Prostate gland (tissue), 2 donors: ENCODE measurements around the gene CACFD1. TPM values are rescaled to one million over a fixed set of nuclear protein-coding genes. Genes with fewer than 3 reads are reported as not detected.

Experiments used
- DNase-seq: peaks from one replicate; pipeline ENCODE4 v3.0.0-alpha.2; 2019; ENCODE audit warnings: low spot score
- H3K27ac ChIP-seq, 2 donors: fragments of 200-600 bp; sonication (generic); 2 replicates each; pipeline ENCODE4 v1.5.1; 2017 to 2019
- H3K27me3 ChIP-seq: fragments of 200-600 bp; sonication (generic); replicated peaks from 2 replicates; pipeline ENCODE4 v1.5.1; 2019; ENCODE audit not compliant: insufficient read depth
- H3K36me3 ChIP-seq, 2 donors: fragments of 200-600 bp; sonication (generic); 1 replicate in 1 of 2; 2 replicates in 1 of 2; pipeline versions ENCODE4 v1.5.1 to v1.8.1; 2017 to 2019
- H3K4me1 ChIP-seq: fragments of 200-600 bp; sonication (generic); replicated peaks from 2 replicates; pipeline ENCODE4 v1.5.1; 2019
- H3K4me3 ChIP-seq, 2 donors: fragments of 200-600 bp; sonication (generic); 2 replicates each; pipeline ENCODE4 v1.5.1; 2017 to 2019
- H3K9me3 ChIP-seq: fragments of 200-600 bp; sonication (generic); 2 replicates; pipeline ENCODE4 v1.5.1; 2017
- POLR2A ChIP-seq: fragments of 450-650 bp; IDR thresholded peaks from one replicate; pipeline ENCODE4 v1.6.1; 2016; ENCODE audit warnings: antibody characterized with exemption, mild to moderate bottlenecking
- POLR2AphosphoS5 ChIP-seq: sonication (generic); formaldehyde crosslinking; IDR thresholded peaks from one replicate; pipeline ENCODE4 v1.6.1; 2017; ENCODE audit warnings: antibody characterized with exemption
- WGBS: methylation state at CpG from one replicate; pipeline ENCODE4 v1.1.5; 2018; 5-methylcytosine and 5-hydroxymethylcytosine counted together
- intact Hi-C: fragments of 100-400 bp; cut with DNase I; formaldehyde crosslinking; loops from one replicate; pipeline ENCODE4 v1.14.2; 2022
- total RNA-seq, 2 donors: library from RNA; depleted of rRNA; stranded (reverse); fragments of >200 nt; gene quantifications; one replicate each; pipeline ENCODE4 v1.1.0, GENCODE V29; 2016
- TF ChIP-seq, protein P1 (sequence below), 4 experiments: fragments of 200-600 bp in 2 of 4; fragments of 450-650 bp in 2 of 4; sonication (generic) in 2 of 4; IDR thresholded peaks; 1 replicate in 3 of 4; 2 replicates in 1 of 4; pipeline ENCODE4 v1.5.1; 2016 to 2019; ENCODE audit warnings: antibody characterized with exemption in 4 of 4, mild to moderate bottlenecking in 2 of 4, moderate library complexity in 2 of 4

CACFD1 gene
- total RNA-seq, 2 donors from 2014 or later = 23.0 to 40.2 TPM

- Histone ChIP-seq H3K4me1 (no peaks in the 10 kb centered on the region), H3K36me3 (no peaks in the 10 kb centered on the region), H3K9me3 (no peaks in the 10 kb centered on the region), H3K27ac (no peak overlapping the region), H3K27me3 (no peaks in the 10 kb centered on the region), H3K4me3 (no peak overlapping the region)
- TF ChIP-seq POLR2A (no peak), POLR2AphosphoS5 (no peak)
- TF ChIP-seq, protein P1, sequence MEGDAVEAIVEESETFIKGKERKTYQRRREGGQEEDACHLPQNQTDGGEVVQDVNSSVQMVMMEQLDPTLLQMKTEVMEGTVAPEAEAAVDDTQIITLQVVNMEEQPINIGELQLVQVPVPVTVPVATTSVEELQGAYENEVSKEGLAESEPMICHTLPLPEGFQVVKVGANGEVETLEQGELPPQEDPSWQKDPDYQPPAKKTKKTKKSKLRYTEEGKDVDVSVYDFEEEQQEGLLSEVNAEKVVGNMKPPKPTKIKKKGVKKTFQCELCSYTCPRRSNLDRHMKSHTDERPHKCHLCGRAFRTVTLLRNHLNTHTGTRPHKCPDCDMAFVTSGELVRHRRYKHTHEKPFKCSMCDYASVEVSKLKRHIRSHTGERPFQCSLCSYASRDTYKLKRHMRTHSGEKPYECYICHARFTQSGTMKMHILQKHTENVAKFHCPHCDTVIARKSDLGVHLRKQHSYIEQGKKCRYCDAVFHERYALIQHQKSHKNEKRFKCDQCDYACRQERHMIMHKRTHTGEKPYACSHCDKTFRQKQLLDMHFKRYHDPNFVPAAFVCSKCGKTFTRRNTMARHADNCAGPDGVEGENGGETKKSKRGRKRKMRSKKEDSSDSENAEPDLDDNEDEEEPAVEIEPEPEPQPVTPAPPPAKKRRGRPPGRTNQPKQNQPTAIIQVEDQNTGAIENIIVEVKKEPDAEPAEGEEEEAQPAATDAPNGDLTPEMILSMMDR (IDR thresholded peaks at IDR 0.05) = no peak
- intact Hi-C loops = no loop called here
- DNase-seq = no peak
- 87% methylated on average over 4 of the region's 4 CpGs for WGBS
Measured at GRCh38 chr9:133477461-133477860, 17.7 kb downstream of the CACFD1 start.

GRCh38 chr9:133477992-133478850 lies 18.4 kb downstream of the CACFD1 start:
- intact Hi-C loops = no loop called here
- Histone ChIP-seq H3K9me3 (no peaks in the 10 kb centered on the region), H3K36me3 (no peaks in the 10 kb centered on the region), H3K27me3 (no peaks in the 10 kb centered on the region), H3K27ac (no peak overlapping the region), H3K4me3 (peak overlapping the region; percentile 23 to 28), H3K4me1 (no peaks in the 10 kb centered on the region)
- 41% methylated on average over 11 of the region's 17 CpGs for WGBS
- no peak for DNase-seq
- TF ChIP-seq POLR2A (no peak), POLR2AphosphoS5 (no peak)
- TF ChIP-seq, protein P1 (IDR thresholded peaks at IDR 0.05) = no peak

GRCh38 chr9:133478851-133479711 lies 19.3 kb downstream of the CACFD1 start, which contains the start of gene SLC2A6:
SLC2A6 (minus strand) TSS chr9:133479099; CDS start chr9:133479059, 40 bp downstream.
- no peaks in the 10 kb centered on the region for H3K36me3 ChIP-seq
- no peaks in the 10 kb centered on the region for H3K9me3 ChIP-seq
- WGBS = under 1% methylated on average over 70 of the region's 84 CpGs
- H3K27ac ChIP-seq = no peak within 1 kb of the TSS
- no peaks in the 10 kb centered on the region for H3K4me1 ChIP-seq
- intact Hi-C loops = no loop called here
- peak within 1 kb of the TSS; percentile 23 to 28 for H3K4me3 ChIP-seq
- TF ChIP-seq POLR2A = no peak
- no peak for TF ChIP-seq POLR2AphosphoS5
- TF ChIP-seq, protein P1 (IDR thresholded peaks at IDR 0.05) = no peak
- no peaks in the 10 kb centered on the region for H3K27me3 ChIP-seq
- peak; percentile 76 for DNase-seq

DNA sequence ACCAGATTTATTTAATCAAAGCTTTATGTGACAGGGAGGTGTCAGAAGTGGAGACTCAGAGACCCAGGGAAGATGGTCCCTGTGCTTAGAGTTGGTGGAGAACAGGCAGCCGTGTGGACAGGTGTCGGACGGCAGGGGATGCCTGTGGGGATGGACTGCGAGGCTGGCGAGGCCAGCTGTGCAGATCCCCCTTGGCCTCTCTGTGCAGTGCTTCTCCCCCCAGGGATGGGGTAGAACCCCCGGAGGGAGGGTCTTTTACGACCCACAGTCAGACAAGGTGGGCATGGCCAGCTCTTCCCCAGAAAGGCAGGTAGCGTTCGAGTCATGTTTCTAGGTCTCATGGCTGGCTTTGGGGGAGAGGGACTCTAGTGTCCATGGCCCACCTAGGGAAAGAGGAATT lies 23.8 kb downstream of the CACFD1 start:
- intact Hi-C loops = no loop called here
- Histone ChIP-seq H3K27me3 (no peaks in the 10 kb centered on the region), H3K27ac (no peak overlapping the region), H3K36me3 (no peaks in the 10 kb centered on the region), H3K4me3 (no peak overlapping the region), H3K9me3 (no peaks in the 10 kb centered on the region), H3K4me1 (peaks cover 6% of the 10 kb centered on the region)
- TF ChIP-seq, protein P1 (IDR thresholded peaks at IDR 0.05) = no peak
- TF ChIP-seq POLR2A (no peak), POLR2AphosphoS5 (no peak)
- no peak for DNase-seq
- 83% methylated on average over 9 of the region's 9 CpGs for WGBS
